Stimulated activated CD8-positive, alpha-beta memory T cell treated with anti-CD3 and anti-CD28 coated beads, Interleukin-2, amount 100 ng/mL, for 1 hour (primary cell): Measurements from ENCODE around the gene GPLD1.
"Not testable (repeated sequence)": the region's sequence is repeated elsewhere in the genome, so short reads cannot be mapped to it uniquely, and the experiment has no call there.

ENCODE experiments used
- DNase-seq, 2 donors: peaks; one replicate each; pipeline ENCODE4 v3.0.0-alpha.2; 2020; ENCODE audit warnings: low read depth in 2 of 2

The GPLD1 gene

GRCh38 chr6:24415753-24416152 is 73.6 kb downstream of the GPLD1 start:
- no peak for DNase-seq

- DNase-seq: not testable (repeated sequence)
Observed at GRCh38 chr6:24414531-24414930, 74.8 kb downstream of the GPLD1 start.

- no peak for DNase-seq
Observed at GRCh38 chr6:24412294-24412693, 77.1 kb downstream of the GPLD1 start.

GRCh38 chr6:24410622-24411021 is 78.8 kb downstream of the GPLD1 start:
- no peak for DNase-seq

DNA sequence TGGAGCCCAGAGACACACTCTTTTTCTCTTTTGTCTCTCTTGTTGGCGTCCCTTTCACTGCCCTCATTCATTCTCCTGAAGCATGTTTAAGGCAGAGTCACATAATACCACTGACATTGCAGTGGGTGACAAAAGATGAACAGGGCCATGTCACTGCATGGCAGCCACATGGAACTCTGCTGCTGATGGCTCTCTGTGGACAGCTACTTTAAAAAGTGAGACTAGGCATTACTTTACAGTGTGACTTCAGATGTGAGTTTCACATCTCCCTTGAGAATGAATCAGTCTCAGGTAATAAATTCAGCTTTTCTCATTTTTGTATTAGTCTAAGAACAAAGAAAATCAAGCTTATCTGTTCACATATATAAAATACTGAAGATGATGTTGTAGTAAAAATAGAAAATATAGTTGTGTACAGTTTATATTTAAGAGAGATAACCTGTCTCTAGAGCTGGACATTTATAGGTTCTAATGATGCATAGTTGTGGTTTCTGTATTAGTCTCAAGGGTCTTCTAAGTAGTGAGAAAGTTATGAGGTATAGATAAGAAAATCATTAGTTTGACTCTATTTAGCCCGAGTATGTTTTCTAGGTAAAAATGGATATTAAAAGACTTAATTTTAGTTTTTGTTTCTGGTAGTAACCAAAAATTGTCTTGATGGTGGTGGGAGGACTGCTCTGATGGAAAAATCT is 80.5 kb downstream of the GPLD1 start:
- no peak for DNase-seq

GRCh38 chr6:24405262-24405661 is 84.1 kb downstream of the GPLD1 start:
- no peak for DNase-seq

DNA sequence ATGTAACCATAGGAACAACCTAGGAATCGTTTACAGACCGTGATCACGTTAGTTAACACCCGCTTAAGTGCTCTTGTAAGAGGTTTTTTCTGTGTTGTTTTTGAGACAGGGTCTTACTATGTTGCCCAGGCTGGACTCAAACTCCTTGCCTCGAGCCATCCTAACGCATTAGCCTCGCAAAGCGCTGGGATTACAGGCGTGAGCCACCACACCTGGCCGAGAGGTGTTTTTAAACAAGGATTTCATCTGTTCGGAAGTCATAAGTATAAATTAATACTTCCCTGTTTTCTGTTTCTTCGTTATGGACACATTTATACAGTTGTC is 85.9 kb downstream of the GPLD1 start:
- DNase-seq: no peak

- DNase-seq: peak; percentile 59 to 61
Observed at GRCh38 chr6:24402697-24403500, 86.5 kb downstream of the GPLD1 start, which contains the start of gene MRS2. Gene MRS2, plus strand, starts transcription at chr6:24402936. Its CDS starts 111 bp downstream, at chr6:24403047.

GRCh38 chr6:24401458-24401857 is 87.9 kb downstream of the GPLD1 start:
- no peak for DNase-seq

DNA sequence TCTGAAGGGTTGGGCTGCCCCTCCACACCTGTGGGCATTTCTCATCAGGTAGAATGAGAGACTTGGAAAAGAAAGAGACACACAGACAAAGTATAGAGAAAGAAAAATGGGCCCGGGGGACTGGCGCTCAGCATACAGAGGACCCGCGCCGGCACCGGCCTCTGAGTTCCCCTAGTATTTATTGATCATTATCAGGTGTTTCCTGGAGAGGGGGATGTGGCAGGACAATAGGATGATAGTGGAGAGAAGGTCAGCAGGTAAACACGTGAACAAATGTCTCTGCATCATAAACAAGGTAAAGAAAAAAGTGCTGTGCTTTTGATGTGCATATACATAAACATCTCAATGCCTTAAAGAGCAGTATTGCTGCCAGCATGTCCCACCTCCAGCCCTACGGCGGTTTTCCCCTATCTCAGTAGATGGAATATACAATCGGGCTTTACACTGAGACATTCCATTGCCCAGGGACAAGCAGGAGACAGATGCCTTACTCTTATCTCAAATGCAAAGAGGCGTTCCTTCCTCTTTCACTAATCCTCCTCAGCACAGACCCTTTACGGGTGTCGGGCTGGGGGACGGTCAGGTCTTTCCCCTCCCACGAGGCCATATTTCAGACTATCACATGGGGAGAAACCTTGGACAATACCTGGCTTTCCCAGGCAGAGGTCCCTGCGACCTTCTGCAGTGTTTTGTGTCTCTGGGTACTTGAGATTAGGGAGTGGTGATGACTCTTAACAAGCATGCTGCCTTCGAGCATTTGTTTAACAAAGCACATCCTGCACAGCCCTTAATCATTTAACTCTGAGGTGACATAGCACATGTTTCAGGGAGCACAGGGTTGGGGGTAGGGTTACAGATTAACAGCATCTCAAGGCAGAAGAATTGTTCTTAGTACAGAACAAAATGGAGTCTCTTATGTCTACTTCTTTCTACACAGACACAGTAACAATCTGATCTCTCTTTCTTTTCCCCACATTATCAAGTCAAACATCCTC is 89.0 kb downstream of the GPLD1 start:
- not testable (repeated sequence) for DNase-seq

DNA sequence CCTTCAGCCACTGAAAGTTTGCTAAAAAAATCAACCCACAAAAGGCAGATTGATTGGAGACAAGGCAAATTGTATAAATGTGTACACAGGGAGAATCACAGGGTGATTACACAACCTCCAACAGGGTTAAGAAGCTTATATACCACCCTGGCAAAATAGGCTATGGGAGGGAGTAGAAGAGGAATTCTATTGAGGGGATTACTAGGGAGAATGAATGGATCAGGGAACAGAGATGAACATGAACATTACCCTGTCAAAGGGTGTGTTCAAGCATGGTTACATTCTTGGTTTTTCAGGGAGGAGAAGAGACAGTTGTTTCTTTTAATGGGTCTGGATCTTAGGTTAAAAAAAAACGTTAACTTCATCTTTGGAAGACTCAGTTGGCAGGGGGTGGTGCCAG is 91.7 kb downstream of the GPLD1 start:
- no peak for DNase-seq

DNA sequence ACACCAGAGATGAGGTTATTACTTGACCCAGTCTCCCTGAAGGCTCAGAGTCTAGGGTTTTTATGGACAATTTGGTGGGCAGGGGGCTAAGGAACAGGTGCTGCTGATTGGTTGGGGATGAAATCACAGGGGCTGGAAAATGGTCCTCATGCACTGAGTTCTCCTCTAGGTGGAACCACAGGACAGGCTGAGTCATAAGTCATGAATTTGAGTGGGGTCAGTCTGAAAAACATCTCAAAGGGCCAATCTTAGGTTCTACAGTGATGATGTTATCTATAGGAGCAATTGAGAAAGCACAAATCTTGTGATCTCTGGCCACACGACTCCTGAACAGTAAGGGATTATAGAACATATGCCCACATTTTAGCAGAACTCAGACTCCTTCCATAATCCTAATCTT is 92.6 kb downstream of the GPLD1 start:
- no peak for DNase-seq

- no peak for DNase-seq
Observed at GRCh38 chr6:24394780-24395437, 94.5 kb downstream of the GPLD1 start.

DNA sequence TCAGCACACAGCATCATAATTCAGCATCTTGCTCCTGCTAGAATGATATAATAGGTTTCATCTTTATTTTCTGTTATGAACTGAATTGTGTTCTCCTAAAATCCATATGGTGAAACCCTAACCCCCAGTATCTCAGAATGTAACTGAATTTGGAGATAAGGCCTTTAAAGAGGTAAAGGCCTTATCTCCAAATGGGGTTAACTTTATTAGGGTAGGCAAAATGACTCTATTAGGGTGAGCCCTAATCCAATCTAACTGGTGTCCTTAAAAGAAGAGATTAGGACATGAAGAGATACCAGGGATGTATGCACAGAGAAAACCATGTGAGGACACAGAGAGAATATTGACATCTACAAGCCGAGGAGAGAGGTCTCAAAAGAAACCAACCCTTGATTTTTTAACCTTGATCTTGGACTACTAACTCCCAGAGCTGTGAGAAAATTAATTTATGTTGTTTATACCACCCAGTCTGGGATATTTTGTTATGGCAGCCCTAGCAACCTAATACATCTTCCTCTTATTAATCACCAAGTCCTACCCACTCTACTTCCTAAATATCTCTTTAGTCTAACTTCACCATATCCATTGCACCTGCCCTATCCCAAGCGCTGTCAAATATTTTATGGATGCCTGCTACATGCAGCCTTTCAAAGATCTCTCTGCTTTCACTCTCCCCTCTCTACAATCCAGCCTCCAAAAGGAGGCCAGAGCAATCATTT is 95.2 kb downstream of the GPLD1 start:
- no peak for DNase-seq

DNA sequence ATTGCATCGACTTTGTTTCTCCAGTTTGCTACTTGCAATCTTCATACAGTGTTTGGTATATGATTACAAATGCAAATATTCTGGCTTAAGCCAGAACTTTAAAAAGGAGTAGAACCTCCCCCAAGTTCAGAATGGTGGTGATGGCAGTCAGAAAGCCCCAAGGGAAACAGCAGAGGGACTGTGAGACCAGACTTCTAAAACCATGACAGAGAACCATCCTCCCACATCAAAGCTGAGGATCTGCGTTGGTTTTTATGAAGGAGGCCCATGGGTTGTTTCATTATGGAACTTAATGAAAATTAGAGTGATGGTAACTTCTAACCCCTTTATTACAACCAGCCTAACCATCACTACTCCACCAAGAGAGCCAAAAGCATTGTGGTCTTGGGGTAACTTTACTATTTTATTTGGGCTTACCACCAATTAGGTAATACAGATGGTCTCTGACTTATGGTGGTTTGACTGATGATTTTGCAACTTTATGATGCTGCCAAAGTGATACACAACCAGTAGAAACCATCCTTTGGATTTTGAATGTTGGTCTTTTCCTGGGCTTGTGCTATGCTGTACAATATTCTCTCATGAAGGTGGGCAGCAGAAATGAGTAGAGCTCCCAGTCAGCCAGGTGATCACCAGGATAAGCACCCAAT is 97.5 kb downstream of the GPLD1 start:
- DNase-seq: no peak

DNA sequence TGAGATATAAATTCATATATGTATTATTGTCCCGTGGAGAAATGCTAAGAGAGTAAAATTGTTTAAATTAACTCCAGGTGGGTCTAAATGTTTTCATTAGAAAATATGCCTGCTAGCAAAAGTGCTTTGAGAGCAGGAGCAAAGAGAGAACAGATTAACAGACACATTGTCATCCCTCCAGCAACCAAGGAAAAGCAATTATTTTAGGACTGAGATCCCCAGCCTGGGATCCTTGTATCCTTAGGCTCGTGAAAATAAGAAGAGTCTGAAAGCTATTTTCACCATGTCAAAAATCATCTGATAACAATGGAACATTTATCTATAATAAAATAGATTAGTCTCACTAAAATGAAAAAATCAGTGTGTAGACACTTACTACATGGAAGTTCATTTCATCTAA is 98.2 kb downstream of the GPLD1 start:
- DNase-seq: no peak

- DNase-seq: no peak
Observed at GRCh38 chr6:24387818-24388217, 101.6 kb downstream of the GPLD1 start.

GRCh38 chr6:24385536-24386269 is 103.7 kb downstream of the GPLD1 start:
- no peak for DNase-seq

DNA sequence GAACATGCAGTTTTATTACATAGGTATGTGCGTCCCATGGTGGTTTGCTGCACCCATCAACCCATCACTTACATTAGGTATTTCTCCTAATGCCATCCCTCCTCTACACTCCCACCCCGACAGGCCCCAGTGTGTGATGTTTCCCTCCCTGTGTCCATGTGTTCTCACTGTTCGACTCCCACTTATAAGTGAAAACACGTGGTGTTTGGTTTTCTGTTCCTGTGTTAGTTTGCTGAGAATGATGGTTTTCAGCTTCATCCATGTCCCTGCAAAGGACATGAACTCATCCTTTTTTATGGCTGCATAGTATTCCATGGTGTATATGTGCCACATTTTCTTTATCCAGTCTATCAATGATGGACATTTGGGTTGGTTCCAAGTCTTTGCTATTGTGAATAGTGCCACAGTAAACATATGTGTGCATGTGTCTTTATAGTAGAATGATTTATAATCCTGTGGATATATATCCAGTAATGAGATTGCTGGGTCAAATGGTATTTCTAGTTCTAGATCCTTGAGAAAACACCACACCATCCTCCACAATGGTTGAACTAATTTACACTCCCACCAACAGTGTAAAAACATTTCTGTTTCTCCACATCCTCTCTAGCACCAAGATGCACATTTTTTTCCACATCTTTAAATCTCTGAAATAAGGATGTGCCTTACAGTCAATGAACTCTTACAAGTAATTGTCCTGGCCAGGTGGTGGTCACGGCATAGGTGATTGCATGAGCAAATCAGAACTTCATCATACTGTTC is 104.8 kb downstream of the GPLD1 start:
- DNase-seq: not testable (repeated sequence)
